ENCODE data around the gene SOX18.

SOX18 gene

GRCh38 chr20:64038565-64039292 lies 10.7 kb downstream of the SOX18 start:
- DNase-seq (ENCODE audit: low read depth): peak; percentile 53

GRCh38 chr20:64038224-64038564 lies 11.2 kb downstream of the SOX18 start:
- DNase-seq (ENCODE audit: low read depth): no peak

DNA sequence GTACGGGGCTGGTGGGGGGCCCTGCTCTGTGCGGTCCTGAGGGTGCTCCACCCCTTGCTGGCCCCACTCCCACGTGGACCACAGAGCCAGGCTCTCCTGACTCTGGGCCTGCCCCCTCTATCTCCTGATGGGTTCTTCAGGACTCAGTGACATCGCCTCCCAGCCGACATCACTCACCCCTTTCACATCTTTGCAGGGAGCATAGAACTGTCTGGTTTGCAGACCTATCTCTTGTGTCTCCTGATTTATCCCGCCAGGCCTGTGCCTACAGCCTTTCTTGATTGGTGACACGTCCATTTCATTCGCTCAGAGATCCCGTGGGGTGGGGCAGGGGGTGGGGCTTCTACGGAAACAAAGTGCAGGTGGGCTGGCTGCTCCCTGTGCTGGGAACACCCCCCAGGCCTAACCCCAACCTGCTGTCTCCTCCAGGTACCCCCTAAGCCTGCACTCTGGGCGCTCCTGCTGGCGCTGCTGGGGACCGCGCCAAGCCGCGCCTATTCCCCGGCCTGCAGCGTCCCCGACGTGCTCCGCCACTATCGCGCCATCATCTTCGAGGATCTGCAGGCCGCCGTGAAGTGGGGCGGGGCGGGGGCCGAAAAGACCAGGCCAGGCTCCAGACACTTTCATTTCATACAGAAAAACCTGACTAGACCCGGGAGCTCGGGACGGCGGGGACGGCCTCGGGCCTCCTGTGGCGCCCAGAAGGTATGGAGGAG lies 11.8 kb downstream of the SOX18 start:
- DNase-seq (ENCODE audit: low read depth): no peak

GRCh38 chr20:64037199-64037497 lies 12.3 kb downstream of the SOX18 start:
- no peak for DNase-seq (ENCODE audit: low read depth)

GRCh38 chr20:64036346-64037198 lies 12.9 kb downstream of the SOX18 start:
- no peak for DNase-seq (ENCODE audit: low read depth)

DNA sequence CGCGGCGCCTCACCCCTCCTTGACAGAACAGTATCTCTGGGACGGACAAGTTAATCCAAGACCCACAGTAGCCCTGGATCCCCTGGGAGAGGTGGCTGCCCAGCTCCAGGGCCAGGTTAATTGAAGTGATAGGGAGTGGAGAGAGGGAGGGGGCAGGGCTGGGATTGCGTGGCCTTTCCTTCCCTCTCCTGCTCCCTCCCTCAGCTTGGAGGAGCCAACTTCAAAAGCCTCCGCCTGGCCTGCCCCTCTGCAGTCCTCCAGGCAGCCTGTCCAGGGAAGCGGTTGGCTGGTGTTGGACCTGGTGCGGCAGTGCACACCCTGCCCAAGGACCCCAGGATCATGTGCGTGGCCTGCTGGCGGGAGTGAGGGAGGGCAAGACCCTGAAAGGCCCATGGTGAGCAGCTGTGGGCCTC lies 13.5 kb downstream of the SOX18 start, which contains the start of gene C20orf204:
C20orf204 (plus strand) TSS at position 250 of the 413 bp plus-strand sequence; CDS start at position 392, 142 bp downstream.
- no peak for DNase-seq (ENCODE audit: low read depth)

GRCh38 chr20:64035066-64035932 lies 14.1 kb downstream of the SOX18 start:
- DNase-seq (ENCODE audit: low read depth): no peak

DNA sequence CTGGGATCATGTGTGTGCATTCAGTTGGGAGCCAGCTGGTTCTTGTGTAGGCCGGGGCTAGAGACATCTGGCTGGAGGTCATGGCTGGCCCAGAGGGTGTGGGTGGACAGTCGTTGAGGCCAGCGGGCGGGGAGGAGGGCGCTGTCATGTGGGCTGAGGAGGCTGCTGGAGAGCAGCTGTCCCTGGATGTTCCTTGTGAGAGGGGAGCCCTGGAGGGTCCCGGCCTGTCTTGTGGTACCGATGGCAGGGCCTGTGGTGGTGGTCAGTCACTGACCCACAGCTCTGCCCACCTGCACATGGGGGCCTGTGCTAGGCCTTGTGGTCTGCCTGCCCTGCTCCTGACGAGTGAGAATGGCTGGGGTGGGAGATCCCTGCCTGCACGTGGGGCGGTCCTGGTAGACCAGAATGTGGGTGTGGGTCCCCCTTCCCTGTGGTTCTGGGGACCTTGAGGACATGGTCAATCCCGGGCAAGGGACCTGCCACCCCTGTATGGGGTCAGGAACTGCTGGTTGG lies 15.4 kb downstream of the SOX18 start:
- no peak for DNase-seq (ENCODE audit: low read depth)

DNA sequence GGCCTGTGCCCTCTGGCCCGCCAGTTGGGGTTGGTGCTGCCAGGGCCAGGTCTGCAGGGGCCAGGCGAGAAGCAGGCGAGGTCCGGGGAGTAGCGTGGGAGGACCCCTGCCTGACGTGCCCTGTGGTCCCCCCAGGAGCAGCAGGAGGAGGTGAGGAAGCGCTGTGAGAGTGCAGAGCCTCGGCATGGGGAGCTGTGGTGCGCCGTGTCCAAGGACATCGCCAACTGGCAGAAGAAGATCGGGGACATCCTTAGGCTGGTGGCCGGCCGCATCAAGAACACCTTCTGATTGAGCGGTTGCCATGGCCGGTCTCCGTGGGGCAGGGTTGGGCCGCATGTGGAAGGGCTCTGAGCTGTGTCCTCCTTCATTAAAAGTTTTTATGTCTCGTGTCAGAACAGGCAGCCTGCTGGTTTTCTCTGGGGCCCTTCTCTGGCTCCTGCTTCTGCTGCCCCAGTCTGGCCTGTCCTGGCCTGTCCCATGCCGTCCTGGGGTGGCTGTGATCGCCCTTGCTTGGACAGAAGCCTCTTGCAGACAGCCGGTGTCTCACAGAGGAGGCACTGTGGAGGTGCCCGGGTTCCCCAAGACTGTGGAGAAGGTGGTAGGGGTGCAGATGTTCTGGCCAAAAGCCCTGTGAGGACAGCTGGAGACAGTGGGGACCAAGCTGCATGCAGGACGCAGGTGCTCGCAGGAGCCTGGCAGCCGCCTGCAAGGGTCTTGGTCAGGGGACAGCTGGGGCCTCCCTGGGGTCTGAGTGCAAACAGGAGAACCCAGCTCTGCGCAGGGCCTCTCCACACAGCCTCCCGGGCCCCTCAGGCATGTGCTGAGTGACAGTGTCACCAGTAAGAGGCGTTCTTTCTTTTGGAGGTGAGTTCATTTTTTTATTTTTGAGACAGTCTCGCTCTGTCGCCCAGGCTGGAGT lies 16.5 kb downstream of the SOX18 start:
- no peak for DNase-seq (ENCODE audit: low read depth)

DNA sequence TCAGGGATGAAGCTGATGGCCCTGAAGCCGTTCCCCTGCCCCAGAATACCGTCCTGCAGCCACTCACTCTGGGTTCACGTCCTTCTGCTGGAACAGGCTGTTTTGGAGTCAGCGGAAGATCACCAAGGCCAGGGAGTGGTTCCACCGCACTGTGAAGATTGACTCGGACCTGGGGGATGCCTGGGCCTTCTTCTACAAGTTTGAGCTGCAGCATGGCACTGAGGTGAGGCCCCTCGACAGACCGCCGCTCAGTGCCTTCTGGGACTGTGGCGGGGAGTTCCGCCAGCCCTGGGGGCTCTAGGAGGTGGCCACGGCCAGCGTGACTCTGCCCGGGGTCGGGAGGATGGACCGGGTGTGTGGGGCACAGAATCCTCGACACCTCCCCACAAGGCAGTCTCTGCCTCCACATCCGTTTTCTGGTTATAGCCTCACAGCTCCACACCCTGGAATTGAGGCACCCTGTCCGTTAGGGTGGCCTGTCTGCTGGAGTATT lies 17.6 kb downstream of the SOX18 start:
- no peak for DNase-seq (ENCODE audit: low read depth)

DNA sequence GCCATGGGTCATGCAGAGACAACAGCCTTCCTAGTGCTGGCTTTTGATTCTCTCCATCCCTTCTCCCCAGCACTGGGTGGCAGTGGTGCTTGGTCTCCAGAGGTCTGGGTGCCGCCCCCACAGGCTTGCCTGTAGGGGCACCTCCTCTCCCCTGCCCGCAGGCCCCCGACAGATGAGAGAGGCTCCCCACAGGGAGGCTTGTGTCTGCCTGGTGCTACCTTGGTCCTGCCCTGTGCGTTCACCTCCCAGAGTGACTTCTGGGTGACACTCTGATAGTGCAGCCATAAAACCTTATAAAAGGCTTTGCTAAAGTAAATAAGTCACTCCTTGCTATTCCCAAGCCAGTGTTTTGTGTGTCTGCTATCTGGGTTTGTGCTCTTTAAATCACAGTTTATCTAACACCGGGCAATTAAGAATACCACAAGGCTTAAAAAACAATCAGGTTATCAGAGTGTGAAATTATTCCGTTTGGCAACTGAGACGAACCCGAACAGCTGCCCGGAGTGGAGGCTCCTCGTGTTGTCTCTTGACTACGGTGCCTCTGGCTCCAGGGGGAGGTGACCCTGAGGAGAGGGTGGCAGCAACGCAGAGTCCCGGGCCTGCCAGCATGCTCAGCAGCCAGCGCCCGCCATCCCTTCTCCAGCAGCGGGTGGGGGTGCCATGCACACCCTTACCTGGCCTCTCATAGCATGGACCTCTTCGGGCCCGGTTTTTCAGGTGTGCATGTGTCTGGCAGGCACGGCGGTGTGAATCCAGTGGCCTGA lies 18.9 kb downstream of the SOX18 start:
- DNase-seq (ENCODE audit: low read depth): no peak

GRCh38 chr20:64029293-64030117 lies 19.9 kb downstream of the SOX18 start:
- no peak for DNase-seq (ENCODE audit: low read depth)

GRCh38 chr20:64027981-64028685 lies 21.3 kb downstream of the SOX18 start:
- DNase-seq (ENCODE audit: low read depth): no peak

DNA sequence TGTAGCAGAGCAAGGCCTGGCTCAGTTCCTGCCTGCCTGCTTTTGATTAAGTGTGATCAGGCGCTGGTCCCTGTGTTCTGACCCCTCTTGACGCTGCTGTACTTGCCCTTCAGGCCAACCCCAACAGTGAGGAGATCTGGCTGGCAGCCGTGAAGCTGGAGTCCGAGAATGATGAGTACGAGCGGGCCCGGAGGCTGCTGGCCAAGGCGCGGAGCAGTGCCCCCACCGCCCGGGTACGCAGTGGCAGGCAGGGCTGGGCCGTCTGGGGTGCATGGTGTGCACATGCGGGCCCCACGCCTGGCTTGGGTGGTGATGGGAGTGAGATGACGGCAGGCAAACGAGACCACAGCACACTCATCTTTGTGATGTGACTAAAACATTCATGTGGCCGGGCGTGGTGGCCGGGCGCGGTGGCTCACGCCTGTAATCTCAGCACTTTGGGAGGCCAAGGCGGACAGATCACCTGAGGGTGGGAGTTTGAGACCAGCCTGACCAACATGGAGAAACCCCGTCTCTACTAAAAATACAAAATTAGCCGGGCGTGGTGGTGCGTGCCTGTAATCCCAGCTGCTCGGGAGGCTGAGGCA lies 23.5 kb downstream of the SOX18 start:
- DNase-seq (ENCODE audit: low read depth): no peak

- no peak for DNase-seq (ENCODE audit: low read depth)
Measured at GRCh38 chr20:64025101-64025825, 24.2 kb downstream of the SOX18 start.

DNA sequence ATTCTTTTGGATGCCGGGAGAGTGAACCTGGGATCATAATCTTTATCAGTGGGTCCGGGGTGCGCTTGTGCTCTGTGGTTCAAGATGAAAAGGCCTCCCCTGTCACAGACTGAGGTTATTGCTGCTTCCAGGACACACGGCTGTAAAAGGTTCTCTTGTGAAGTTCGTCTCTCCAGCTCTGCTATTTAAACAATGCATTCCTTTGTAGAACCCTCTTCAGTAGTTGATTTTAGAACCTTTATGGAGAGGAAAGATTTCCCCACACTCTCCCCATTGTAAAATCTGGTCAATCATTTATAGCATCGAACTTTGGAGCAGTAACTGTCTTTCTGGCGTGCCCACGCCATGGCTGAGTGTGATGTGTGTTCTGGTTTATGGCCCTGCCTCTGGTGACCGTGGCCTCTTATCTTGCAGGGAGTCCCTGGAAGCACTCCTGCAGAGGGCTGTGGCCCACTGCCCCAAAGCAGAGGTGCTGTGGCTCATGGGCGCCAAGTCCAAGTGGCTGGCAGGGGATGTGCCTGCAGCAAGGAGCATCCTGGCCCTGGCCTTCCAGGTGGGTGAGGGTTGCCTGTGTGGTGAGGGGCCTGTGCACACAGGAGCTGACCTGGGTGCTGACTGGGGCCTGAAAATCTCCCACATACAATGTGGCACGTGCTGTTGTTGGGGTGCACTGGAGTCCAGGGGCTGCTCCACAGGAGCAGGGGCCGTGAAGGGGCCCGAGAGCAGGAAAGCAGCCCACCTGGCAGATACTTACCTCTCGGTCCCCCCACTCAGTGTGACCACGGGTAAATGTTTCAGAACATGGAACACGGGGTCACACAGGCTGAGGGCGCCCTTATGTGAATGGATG lies 25.1 kb downstream of the SOX18 start:
- no peak for DNase-seq (ENCODE audit: low read depth)
